HCEC 1CT (cell line): Measurements from ENCODE around the gene RPL34.
"Not testable (repeated sequence)": the region's sequence is repeated elsewhere in the genome, so short reads cannot be mapped to it uniquely, and the experiment has no call there.

ENCODE experiments used
- DNase-seq: peaks from one replicate; pipeline ENCODE4 v3.0.0-alpha.2; 2017

The RPL34 gene

DNA sequence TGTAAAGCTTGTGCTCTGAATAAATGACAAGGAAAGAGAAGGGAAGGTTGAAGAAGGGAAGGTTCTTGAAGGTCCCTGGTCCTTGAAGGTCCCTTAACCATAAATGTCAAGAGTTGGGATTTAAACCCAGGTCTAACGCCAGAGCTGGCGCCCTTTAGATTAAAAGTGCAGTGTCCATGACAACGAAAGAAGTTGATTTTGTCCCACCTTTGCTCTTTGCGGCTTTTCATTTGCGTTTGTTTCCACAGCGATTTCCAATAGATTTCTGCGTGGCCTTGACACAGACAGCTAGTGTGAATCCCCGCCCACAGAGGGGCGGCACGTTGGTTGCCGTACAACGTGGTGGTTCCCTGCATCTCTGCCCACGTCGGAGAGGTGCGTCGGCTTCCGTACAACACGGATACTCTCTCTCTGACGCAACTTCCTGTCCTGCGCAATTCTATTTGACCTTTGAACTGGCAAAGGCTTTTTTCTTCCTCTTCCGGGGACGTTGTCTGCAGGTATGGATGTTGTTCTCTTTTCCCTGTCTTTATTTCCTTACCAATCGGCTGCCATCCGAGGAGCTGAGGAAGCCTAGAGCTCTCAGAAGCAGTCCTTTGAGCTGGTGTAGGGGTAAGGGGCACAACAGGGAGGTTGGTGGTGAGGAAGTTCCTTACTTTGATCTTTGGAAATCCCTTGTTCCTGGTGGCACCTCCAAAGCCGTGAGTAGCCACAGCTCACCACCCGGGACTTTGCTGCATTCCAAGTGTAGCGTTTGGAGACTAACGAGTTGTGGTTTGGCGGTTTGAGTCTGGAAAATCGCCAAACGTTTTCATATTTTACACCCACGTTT is at the start of gene RPL34:
Gene RPL34, plus strand, starts transcription at position 476 of the 832 bp plus-strand sequence. CDS start 1,384 bp downstream, outside the sequence.
- DNase-seq = peak; percentile 92

DNA sequence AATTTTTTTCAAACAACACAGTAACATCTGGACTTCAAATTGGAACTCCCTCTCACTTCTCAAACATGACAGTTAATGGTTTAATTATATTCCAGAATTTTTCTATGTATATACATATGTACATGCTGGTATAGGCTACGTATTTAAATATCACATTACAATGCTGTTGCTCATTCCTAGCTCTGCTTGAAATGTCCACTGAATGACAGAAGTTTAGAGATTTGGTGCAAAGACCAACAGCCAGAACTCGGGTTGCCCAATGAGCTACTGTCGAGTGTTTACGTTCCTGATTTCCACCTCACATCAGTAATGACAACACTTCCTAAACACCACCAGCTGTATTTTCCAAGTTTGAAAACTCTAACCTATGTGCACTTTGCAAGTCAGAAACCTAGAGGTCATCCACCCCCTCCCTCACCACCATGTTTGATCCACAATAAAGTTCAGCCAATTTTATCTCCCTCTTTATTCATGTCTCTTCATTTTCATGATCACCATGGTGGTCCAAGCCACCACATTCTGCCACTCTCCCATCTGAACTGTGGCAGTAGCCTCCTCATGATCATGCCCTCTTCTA is 49.3 kb upstream of the RPL34 start:
- no peak for DNase-seq

DNA sequence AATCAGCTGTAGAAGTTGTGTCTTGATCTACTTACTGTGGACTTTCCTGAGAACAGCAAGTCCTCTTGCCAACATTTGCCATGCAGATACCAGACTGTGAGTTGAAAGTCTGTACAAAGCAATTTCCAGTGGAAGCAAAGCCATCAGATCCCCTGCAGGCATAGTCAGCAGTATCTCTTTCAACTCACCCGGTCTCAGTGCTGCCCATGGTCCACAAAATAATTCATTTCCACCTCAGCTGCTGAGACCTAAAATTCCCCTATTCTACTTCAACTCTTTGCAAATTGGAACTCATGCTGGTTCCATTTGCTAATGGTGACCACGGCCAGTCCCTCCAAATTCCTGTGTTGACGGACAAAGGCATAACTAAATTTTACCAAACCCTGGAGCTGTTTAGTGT is 46.0 kb upstream of the RPL34 start:
- DNase-seq = no peak

DNA sequence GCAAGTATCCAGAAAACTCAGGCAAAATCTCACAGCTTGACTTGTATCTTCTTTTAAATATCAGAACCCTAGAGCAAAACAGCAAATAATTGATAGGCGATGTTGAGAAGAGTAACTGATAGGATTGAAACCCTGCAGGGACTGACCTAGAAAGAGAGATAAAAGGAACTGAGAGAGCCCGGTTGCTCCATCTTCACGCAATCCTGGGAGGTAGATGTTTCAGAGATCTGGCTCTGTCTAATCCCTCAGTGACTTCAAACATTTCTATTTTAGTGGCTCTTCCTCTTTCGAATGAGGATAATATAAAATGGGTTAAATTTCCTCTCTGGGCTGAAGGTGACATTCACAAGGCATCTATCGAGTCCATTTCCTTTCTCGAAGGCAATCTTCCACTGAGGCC is 39.3 kb upstream of the RPL34 start:
- DNase-seq = no peak

DNA sequence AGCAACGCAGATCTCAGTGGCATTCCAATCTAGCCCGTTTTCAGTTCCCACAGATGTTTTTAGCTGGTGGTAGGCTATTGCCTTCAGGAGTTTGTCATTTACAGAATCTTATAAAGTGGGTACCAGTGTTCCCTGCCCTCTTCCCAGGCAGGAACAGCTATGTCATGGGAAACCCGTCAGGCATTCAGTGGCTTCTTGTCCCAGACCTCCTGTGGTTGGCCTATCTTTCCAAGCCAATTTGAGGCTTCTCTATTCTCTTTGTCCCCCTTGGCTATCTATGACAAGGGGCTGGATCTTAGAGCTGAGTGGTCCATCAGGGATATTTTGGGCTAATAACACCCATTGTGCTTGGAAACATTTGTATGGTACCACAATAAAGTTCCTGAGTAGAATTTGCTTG is 33.6 kb upstream of the RPL34 start:
- DNase-seq = no peak

DNA sequence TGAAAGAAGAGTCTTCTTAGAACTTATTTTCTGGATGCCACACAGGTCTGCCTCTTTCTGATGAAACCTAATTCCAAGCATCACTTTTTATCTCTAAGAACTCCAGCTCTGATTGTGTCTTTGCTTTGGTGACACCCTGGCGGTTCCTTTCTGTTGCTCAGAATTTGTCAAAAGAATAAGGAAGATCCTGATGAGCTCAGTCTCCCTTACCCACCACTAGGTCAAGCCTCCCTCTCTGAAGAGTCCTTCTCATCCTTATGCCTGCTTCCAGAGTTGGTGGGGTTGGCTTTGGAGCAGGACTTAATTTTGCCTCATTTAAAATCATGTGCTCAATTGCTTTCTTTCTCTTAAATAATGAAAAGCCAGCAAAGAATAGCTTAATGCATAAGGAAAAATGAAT is 31.5 kb upstream of the RPL34 start:
- DNase-seq = no peak

DNA sequence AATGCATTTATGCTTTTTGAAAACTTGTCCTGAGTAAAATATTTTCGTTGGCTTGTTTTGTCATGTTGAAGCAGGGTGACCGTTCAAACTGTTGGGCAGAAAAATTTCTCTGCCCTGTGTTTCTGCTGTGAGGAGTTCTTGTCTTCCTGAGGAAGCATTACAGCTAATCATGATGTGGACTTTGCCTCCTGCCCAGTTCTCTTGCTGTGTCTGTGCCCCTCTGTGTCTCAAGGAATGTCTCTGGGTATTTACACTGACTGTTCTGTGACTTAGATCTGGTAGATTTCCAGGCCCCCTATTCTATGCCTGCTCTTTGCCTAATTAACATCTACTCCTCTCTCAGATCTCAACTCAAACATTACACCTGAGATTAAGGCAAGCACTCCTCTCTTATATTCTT is 30.4 kb upstream of the RPL34 start:
- DNase-seq = no peak

DNA sequence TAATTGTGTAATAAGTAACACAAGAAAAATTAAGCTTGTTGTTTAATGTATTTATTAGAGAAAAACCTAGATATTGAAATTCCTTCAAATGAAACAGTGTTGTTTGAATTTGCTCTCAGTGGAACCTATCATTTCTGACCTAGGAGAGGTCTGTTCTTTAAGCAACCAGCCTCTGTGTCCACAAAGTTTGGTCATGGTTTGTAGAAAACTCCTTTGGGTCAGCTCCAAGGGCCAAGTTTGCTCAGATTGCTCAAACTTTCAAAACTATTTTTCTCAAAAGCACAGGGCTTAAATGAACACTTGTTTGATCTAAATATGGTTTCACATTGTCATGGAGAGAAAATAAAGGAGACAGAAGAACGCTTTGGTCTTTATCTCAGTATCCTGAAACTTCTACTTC is 29.6 kb upstream of the RPL34 start:
- DNase-seq = no peak

DNA sequence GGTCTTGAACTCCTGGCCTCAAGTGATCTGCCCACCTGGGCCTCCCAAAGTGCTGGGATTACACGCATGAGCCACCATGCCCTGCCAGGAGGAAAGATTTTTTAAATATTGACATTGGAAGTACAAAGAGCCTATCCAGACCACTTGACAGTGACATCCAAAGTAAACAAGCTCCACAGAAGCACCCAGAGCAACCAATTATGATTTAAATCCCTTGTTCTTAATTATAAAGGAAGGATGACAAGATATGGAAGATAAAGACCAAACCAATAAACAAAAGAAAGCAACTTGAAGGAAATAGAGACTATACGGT is 27.7 kb upstream of the RPL34 start:
- DNase-seq = no peak

DNA sequence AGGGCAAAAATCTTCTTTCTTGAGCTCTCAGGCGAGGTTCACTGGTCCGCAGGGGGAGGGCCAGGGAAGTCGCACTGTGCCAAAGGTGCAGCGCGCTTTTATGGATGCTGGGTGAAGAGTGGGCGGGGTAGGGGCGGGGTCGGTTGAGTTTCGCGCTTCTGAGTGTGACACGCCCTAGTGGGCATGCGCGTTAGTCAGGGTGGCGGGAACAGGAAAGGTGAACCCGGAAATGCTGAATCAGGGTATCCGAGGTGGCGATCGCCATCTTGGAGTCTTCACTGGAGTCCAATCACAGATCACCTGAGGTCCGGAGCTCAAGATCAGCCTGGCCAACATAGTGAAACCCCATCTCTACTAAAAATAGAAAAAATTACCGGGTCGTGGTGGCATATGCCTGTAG is 26.1 kb upstream of the RPL34 start:
- not testable (repeated sequence) for DNase-seq

DNA sequence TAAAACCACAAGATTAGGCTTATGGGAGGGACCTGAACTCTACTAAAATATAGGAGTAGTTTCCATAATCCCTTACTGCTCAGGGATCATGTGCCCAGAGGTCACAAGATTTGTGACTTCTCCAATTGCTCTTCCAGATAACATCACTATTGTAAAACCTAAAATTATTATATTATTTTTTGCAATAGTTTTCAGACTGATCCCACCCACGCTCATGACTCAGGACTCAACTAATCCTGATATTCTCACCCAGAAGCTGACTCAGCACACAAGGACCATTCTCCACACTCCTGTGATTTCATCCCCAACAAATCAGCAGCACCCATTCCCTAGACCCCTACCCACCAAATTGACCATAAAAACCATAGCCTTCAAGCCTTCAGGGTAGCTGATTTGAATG is 24.0 kb upstream of the RPL34 start:
- DNase-seq = no peak

DNA sequence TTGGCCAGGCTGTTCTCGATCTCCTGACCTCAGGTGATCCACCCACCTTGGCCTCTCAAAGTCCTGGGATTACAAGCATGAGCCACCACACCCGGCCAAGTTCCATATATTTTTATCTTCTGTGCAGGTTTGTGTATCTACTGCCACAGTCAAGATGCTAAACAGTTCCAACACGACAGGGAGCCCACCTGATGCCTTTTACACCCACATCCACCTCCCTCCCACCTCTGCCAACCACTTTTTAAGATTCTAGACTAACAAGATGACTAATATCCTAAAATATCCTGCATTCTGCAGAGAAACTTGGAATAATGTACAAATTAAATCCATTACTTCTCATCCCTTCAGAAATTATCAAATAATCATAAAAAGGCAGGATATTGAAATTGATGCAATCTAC is 19.3 kb upstream of the RPL34 start:
- DNase-seq = no peak

DNA sequence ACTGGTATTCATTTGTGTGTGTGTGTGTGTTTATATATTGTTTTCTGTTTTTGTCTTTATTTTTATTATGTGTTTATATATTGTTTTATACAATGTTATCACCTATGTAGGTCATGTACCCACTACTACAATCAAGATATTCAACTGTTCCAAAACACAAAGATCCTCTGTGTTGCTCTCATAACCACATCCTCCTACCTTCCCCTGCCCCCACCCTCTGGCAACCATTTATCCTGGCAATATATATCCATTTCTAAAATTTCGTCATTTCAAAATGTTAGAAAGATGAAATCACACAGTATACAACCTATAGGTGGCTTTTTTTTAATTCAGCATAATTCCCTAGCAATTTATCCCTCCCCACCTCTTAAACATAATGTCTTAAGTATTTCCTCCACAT is 18.8 kb upstream of the RPL34 start:
- DNase-seq = no peak

DNA sequence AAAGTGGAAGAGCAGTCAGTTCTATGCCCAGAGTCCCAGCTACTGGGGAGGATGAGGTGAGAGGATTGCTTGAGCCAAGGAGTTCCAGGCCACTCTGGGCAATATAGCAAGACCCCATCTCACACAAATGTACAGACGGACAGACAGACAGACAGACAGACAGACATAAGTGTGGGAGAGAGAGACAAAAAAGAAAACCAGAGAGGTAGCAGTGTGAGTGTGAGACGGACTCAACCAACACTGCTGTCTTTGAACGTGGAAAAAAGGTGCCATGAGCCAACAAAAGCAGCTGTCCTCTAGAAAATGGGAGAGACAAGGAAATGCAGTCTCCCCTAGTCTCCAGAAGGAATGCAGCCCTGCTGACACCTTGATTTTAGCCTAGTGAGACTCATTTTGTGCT is 18.2 kb upstream of the RPL34 start:
- no peak for DNase-seq

DNA sequence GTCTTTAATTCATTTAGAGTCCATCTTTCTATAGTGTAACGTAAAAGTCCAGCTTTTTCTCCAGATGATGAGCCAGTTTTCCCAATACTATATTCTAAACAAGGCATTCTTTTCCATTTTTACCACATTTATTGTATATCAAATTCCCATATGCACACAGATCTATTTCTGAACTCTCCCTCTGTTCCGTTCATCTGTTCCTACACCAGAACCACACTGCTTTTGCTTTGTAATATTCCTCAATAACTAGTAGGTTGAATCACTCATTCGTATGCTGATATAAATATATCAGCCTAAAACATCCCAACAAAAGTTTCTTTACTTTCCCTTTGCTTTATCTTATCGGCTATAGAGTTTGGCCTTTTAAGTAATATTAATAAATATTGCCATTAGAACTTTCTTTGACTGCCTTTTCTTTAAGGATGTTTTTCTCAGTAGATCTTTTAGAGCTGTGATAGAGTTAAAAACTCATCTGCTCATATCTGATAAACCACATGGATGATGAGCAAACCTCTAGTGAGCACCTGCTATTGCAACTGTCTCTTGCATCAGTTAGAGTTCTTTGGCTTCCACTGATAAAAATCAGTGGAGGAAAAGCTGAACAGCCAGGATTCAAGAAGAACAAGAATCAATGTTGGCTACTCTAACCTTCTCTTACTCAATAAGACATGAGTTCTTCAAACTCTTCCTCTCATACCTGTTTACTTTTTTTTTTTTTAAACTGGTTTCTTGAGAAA is 13.1 kb upstream of the RPL34 start:
- DNase-seq = no peak

DNA sequence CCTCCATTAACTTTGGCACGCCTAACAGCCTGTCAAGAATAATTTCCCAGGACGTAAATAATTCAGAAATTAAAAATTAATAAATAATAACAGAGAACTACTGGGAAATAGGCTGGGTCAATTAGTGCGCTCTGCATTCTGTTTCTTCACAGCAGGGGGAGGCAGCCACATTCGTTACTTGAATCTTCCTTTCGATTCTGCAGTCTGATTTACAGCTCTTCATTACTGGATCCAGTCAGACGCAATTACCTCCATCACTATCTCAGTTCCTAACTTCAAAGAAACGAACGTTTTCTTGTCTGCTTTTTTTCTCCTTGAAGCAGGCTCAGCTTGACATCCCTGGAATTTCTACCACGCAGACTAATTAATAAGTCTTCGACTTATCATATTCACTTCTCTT is 9.0 kb upstream of the RPL34 start:
- peak; percentile 19 for DNase-seq

DNA sequence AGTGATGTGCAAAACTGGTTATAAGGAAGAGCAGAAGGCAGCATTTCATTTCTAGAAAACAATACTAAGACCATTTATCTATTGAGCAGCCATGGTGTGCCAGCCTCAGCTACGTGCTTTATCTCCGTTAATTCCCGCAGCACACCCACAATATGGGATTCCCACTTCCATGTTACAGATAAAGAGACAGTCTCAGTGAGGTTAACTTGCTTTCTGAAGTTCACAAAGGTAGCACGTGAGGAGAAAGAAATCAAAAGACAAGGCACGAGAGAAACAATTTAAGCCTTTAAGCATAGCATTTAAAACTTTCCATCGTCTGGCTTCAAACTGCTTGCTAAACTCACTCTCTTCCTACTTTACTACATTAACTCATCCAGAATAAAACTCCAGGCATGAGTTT is 8.0 kb upstream of the RPL34 start:
- DNase-seq = no peak

DNA sequence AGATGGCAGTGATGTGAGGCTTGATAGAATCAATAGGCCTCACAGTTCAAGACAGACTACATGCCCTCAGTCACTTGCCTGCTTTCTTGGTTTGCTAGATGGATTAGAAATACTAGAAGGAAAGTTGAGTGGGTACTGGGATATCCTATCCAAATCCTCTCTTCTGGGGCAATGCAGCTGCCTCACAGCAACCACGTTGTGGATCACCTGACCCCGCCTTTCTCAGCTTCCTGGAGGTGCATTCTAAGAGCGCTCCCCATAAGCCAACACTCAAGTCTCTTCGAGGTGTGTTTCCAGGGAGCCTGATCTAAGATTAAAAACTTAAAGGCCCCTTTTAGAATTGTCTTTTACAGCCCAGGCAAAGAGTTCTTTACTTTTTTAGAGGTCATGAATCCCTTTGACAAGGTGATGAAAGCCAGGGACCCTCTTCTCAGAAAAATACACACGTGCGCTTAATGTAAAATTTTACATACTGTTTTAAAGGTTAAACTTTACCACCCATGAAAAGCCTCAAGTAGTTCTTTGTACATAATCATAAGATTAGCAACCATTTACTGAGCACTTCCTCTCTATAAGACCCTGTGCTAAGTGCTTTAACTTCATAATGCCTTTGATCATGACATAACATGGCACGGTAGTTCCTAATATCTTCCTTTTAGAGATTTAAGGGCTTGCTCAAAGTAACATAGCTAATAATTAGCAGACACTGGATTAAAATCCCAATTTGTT is 840 bp upstream of the RPL34 start:
- DNase-seq = no peak

DNA sequence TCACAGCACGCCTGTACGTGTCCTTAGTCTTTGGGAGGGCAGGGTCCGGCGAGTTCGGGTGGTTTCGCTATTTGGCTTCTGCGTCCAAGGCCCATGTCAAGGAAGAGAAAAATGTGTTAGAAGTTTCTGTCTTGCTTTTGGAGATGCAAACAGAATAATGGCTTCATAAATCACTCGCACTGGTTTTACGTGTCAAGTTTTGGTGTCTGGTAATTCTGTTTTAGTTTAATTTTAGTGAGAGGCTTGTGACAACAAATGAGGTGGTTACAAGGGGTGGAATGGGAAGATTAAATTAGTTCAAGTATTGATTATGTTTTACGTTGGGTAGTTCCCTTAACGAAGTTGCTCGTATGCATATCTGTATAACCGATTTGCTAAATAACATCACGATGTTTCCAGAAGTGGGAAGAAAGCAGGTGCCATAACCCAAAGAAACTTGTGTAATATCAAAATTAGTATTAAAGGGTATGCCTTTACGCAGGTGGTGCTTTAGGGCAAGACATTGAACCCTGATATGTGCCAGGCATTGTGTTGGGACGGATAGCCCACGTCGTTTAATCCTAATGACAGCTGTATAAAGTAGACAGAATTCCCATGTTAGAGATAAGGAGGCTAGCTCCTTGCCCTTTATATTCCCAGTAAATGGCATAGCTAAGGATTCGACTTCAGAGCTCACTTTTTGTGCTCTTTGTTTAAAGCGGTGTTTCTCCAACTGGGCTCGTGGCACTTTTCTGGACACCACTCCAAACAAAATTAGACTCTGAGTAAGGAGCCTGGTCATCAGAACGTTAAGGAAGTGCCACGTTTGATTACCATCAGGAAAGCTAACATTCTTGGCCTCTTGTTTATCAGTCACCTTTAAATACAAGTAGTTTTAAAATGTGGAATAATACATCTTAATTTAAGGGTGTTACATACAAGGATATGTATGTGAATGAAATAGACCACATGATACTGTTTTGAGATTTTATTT is 843 bp downstream of the RPL34 start:
- no peak for DNase-seq

DNA sequence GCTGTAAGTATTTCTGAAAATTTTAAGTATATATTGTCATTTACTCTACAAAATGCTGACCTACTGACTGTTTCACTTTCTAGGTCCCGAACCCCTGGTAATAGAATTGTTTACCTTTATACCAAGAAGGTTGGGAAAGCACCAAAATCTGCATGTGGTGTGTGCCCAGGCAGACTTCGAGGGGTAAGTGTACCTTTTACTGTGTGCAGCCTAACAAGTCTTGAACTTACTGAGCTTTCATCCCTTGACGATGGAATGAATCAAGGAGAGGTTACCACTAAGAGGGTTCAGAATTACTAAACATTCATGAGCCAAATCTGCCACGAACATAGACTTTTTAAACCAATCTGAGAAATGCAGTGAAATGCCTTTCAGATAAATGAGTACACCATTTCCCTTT is 1.6 kb downstream of the RPL34 start:
- DNase-seq = no peak

DNA sequence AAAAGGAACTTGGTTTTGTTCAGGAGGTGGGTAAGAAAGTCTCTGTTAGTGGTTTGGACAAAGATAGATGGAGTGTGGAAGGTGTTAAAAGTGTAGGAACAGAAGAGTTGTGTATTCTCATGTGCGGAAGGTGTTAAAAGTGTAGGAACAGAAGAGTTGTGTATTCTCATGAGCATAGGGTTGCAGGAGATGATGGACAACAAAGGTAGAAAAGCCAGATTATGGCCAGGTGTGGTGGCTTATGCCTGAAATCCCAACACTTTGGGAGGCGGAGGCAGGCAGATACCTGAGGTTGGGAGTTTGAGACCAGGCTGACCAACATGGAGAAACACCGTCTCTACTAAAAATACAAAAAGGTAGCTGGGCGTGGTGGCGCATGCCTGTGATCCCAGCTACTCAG is 2.5 kb downstream of the RPL34 start:
- no peak for DNase-seq

DNA sequence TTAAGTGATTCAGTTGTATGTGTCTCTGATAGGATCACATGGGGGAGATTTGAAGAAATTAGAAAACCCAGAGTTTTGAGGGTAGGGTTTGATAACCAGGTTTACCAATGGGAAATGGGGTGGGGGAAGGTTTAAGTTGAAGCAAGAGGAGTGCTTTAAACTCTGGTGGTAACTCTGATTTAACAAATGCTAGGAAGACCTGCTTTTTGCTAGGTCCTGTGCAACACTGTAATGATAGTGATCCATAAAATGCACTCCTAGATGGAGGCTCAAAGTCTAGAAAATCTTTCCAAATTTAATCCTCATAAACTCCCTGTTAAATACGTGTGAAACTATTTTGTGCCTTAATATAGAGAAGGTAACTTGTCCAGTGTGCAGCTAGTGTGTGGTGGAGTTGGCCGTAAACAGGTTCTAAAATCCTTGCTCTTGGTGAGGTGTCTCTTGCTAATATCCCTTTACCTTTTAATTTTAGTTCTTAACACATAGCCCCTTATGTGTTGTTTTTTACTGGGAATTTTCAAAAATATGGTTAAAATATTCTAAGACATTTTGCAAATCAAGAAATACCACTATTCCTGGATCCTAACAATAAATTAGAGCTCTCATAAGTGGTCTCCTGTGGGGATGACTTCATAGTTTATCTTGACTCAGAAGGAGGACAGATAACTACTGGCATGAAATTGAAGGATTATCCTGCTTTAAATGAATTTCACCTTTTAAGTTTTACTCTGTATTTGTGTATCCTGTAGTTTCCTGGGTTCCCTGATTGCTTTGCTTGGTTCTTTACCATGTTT is 4.1 kb downstream of the RPL34 start:
- DNase-seq = no peak
